SIG-M5 treated with dmso at 0.1 percent for 504 hours (cell line): Measurements from ENCODE around the gene RNF208.
"Not testable (repeated sequence)": the region's sequence is repeated elsewhere in the genome, so short reads cannot be mapped to it uniquely, and the experiment has no call there.

Experiments
- DNase-seq: peaks from one replicate; lab custom pipeline; 2025; ENCODE audit not compliant: unreplicated experiment; lab: John Stamatoyannopoulos, UW

RNF208 gene

DNA sequence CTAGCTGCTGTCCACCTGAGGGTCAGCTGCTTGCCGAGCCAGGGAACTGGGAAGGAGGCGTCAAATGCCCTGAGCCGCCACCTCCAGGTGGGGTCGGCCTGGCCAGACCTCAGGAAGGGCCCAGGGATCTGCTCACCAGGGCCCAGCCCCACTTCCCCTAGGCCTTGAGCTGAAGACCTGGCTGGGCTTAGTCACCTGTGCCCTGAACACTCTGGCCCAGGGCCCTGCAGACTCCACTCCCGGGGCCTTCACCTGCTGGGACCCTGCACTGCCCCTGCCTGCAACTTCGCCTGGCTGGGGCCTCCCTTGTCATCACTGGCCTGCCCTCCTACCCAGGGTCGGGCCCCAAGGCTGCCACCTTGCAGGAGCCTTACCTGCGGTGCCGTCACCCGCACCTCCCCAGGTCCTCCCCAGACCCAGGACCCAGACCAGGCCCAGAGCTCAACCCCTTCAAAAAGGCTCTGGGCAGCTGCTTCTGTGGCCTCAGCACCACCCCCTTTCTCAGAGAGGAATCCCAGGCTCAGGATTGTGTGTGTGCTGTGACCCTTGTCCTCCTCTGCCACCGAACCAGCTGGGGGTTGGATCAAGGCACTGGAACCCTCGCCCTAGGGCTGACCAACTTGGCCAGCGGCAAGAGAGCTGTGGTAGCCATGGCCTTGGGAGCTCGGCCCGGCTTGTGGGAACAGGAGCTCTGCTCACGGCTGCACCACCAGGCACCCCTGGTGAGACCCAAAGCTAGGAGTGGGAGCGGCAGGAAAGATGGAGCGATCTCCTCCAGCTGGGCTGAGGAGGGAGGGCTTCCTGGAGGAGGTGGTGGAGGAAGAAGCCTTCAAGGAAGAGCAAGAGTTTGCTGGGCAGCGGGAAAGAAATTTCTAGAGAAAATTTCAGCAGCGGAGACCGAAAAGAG is 31.9 kb upstream of the RNF208 start:
- DNase-seq: no peak

GRCh38 chr9:137252555-137253506 is 30.8 kb upstream of the RNF208 start:
- DNase-seq: no peak

DNA sequence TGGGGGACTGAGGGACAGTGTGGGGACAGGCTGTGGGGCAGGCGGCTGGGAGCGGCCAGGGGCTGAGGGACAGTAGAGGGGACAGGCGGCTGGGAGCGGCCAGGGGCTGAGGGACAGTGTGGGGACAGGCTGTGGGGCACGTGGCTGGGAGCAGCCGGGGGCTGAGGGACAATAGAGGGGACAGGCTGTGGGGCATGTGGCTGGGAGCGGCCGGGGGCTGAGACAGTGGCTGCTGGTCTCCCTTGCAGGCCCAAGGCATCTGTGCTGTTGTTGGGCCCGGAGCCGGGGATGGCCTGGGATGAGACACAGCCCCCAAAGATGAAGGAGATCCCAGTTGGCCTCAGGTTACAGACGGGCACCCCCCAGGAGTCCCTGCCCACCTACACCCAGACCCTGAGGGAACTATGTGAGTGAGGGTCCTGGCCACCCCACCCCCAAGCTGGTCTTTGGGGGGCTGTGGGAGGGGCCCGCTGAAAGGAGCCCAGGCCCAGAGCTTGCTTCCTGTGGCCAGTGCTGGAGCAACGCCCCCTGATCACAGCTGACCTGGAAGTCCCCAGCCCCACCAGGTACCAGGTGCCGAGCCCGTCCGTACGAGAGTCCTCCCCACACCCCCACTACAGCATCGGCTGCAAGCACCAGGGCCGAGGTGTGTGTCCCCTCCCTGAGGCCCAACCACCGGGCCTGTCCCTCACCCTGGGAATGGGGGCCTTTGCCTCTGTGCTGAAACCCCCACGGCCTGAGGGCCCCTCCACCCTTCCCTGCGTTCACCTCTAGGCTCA is 29.6 kb upstream of the RNF208 start:
- no peak for DNase-seq

DNA sequence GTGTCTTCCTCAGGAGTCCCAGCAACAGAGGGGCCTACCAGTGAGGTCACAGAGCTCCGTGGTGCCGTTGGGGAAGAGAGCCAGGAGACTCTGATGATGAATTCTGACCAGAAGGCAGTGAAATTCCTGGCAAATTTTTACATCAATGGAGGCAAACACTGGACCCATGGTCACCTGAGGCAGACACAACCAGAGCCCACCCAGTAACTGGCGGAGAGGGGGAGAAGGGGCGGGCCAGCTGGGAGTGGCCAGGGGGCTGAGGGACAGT is 29.1 kb upstream of the RNF208 start, which contains the start of gene STPG3:
TSS of gene STPG3 (plus strand) at position 93 of the 268 bp plus-strand sequence. CDS start at position 94, 1 bp downstream.
- no peak for DNase-seq

DNA sequence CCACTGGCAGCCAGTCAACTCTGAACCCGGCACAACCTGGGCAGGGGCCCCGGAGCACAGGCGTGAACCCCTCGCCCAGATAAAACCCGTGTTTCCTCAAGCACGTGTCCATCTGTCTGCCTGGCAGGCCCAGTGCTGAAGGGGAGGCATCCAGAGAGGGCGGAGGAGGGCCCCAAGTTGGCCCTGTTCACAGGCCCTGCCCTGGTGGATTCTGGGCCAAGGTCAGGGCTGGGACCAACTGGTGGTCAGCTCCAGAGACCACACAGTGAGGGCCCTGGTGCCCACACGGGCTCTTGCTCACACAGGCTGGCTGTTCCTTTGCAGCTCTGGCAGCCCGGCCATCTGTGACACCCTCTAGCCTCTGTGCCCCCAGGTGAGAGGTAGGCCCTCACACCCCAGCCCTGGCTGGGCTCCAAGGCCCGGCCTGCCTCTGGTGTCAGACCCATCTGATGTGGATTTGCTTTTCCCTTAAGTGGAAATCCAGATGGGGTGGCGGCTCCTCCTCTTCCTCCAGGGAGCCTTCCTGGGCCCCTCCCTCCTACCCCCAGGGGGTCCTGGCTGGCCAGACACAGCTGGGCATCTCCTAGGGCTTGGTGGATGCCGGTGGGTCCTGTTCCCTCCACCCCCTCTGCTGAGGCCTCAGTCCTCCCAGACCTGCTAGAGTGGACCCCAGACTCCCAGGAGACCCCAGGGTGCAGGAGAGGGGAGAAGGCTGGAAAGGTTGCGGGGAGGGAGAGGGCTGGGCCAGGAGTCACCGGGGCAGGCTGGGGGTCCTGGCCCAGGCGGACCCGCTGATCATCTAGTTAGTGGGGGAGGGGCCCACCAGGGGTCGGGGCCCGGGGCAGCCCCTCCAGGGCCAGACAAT is 28.5 kb upstream of the RNF208 start:
- DNase-seq: no peak

DNA sequence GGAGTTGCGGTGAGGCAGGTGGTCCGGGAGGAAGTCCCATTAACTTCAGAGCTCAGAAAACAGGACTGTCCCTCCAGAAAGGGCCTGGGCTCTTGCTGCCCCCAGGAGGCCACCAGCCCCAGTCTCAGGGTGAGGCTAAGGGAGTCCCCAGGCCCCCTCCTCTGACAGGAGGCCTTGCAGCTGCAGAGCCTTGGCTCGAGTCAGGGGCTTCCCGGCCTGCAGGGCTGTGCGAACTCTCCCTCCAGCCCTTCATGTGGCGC is 25.8 kb upstream of the RNF208 start:
- DNase-seq: no peak

DNA sequence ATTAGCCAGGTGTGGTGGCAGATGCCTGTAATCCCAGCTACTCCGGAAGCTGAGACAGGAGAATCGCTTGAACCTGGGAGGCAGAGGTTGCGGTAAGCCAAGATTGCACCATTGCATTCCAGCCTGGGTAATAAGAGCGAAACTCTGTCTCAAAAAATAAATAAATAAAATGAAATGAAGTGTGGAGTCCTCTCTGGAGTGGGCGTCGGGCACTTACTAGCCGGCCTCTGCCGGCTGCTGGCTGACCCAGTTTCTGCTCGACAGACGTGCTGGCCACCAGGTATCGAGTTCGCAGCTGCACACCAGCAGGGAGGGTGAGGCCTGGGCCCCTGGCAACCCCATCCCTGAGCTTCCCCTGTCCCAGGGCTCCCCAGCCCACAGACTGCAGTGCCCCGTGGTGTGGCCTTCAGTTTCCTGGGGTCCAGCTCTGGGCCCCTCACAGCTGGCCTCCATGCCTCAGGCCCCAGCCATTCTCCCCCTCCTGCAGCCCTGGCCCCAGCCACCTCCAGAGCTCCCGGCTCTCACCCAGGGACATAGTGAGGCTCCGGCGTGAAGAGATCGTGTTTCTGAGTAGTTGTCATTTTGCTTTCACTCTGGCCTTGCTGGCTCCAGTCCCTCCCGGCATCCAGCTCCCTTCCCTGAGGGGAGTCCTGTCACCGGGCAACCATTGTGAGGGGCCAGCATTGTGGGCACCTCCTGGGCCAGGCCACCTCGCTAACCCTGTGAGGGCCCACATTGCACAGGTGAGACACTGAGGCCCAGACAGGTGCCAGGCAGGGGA is 25.3 kb upstream of the RNF208 start:
- no peak for DNase-seq

GRCh38 chr9:137245450-137246421 is 23.7 kb upstream of the RNF208 start:
- DNase-seq: no peak

DNA sequence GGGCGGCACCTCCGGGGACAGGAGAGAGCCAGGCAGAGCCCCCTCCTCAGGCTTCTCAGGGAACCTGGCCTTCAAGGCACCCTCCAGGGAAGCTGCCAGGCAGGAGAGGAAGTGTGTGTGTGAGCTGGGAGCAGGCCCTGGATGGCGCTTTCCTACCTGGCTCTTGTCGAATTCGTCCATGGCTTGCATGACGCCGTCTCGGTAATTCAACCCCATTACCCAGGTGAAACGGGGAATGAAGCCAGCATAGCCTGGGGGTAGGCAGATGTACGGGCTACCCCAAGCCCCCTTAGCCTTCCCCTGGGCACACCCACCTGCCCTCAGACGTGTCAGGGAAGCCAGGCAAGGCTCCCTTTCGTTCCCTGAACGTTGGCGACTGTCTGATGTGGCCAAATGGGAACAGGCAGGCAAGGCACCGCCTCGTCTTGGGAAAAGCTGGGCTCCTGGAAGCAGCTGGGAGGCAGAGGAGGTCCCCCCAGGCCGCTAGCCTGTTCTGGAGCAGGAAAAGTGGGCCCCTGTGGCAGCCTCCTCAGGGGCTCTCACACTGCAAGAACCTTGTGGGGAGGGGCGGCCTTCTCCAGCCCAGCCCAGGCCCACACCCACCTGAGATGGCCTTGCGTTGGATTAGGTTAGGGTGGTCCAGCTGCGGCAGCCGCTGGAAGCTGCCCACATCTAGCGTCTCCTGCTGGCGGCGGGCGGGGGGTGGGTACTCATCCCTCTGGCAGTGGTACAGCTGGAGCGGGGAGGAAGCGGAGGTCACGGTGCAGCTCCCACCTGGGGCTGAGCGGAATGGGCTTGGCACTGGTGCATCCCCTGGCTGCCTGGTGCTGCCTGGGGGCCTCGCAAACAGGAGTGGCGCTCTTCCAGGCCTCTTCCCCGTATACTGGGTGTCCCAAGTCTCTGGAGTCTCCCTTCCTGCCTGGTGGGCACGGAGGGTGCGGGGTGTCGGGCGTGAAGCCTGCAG is 22.7 kb upstream of the RNF208 start:
- DNase-seq: no peak

GRCh38 chr9:137243626-137244485 is 21.8 kb upstream of the RNF208 start:
- DNase-seq: no peak

DNA sequence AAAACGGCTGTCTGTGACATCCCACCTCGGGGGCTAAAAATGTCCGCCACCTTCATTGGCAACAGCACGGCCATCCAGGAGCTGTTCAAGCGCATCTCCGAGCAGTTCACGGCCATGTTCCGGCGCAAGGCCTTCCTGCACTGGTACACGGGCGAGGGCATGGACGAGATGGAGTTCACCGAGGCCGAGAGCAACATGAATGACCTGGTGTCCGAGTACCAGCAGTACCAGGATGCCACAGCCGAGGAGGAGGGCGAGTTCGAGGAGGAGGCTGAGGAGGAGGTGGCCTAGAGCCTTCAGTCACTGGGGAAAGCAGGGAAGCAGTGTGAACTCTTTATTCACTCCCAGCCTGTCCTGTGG is 21.2 kb upstream of the RNF208 start:
- not testable (repeated sequence) for DNase-seq

- no peak for DNase-seq
These were observed 20.5 kb upstream of the RNF208 start for GRCh38 chr9:137242269-137243203.

GRCh38 chr9:137241490-137242268 is 19.6 kb upstream of the RNF208 start:
- no peak for DNase-seq

GRCh38 chr9:137240841-137241489 is 18.9 kb upstream of the RNF208 start, which contains the start of gene TUBB4B:
Gene TUBB4B, plus strand, starts transcription at chr9:137241287. Its CDS starts 74 bp downstream, at chr9:137241361.
- DNase-seq: peak; percentile 99
